KBM-7 (cell line): ENCODE data around the gene SERPINB3.
"Not testable (repeated sequence)": the region's sequence is repeated elsewhere in the genome, so short reads cannot be mapped to it uniquely, and the experiment has no call there.

Experiments
- DNase-seq: peaks from one replicate; pipeline ENCODE4 v3.0.0-alpha.2; 2015
- in situ Hi-C: fragments of 300-500 bp; cut with MboI; formaldehyde crosslinking; loops from 2 replicates; pipeline ENCODE4 v1.14.3; 2020; ENCODE audit warnings: low sequenced_read_pairs, low pct_unique_long_range_greater_than_20kb, mixed read lengths

SERPINB3 gene

GRCh38 chr18:63658920-63659319 is 2.8 kb downstream of the SERPINB3 start:
- DNase-seq, in situ Hi-C loops: not testable (repeated sequence)

DNA sequence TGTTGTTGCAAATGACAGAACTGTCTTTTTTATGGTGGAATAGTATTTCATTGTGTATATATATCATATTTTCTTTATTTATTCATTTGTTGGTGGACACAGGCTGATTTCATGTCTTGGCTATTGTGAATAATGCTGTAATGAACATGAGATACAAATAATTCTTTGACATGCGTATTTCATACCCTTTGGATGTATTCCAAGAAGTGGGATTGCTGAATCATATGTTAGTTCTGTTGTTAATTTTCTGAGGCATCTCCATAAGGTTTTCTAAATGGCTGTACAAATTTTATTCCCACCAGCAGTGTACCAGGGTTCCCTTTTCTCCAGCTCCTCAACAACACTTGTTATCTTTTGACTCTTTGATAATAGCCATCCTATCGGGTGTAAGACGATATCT is 11.4 kb downstream of the SERPINB3 start:
- DNase-seq, in situ Hi-C loops: not testable (repeated sequence)

DNA sequence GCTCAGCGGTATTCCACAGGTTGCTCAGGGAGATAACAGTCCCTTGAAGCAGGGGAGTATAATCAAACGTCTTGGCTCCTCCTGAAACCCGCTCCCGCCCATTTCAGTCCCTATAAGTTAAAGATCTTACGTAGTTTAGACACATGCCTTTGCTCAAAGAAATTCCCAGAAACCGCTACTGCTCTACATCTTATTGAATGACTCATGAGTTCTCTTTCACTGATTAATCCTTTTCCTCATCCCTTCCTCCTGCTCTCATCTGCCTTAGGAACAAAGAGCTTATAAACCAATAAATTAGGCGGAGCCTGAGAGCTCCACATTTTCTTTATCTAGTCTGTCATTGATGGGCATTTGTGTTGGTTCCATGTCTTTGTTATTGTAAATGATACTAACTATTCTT is 13.5 kb downstream of the SERPINB3 start:
- no peak for DNase-seq
- in situ Hi-C loops = no loop called here

GRCh38 chr18:63646936-63647335 is 14.8 kb downstream of the SERPINB3 start:
- DNase-seq = no peak

GRCh38 chr18:63644694-63645093 is 17.0 kb downstream of the SERPINB3 start:
- in situ Hi-C loops, DNase-seq: not testable (repeated sequence)

More at GRCh38 chr18:63646936-63647335, 14.8 kb downstream of the SERPINB3 start:
- in situ Hi-C loops = no loop called here

DNA sequence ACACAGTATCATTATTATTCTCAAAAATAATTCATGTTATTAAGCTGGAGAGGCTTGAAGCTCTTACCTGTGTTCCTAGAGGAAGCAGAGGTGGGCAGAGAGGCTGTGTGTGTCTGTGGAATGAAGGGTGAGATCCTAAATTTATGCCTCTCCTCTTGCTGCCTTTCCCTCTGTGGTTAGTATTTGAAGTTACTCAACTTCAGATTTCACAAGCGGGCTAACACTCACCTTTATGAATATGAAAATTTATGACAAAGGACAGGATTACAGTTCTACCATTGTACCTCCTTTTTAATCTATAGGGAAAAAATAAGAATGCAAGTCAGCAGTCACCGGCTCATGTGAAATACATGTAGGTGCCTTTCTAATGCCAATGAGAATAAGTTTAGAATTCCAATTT is 17.6 kb downstream of the SERPINB3 start, which contains the start of gene SERPINB4:
TSS of gene SERPINB4 (minus strand) at position 115 of the 400 bp plus-strand sequence. CDS start 679 bp downstream, outside the sequence.
- in situ Hi-C loops, DNase-seq: not testable (repeated sequence)

- in situ Hi-C loops, DNase-seq: not testable (repeated sequence)
These were observed 18.9 kb downstream of the SERPINB3 start for GRCh38 chr18:63642668-63643356.

DNA sequence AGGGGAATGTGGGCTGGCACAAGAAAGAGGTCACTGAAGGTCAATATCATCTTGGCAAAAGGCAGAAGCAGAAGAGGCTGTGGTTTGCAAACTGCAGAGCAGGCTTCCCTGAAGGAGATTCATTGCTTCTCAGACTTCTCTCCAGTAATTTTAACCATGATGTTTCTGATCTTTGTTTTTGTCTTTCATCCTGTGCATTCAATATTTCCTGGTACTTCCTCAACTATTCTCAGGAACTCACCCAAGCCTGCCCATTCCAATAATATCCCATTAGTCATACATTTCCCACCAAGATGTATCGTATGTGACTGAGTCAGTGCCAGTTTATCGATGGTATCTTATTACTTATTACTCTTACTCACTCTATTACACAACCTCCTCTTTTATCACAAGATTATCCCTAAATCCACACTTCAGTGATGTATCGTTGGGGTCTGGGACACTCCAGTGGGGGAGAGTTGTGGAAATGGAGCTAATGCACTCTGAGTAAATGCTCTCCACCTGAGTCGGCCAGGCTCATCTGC is 20.5 kb downstream of the SERPINB3 start:
- in situ Hi-C loops, DNase-seq: not testable (repeated sequence)

DNA sequence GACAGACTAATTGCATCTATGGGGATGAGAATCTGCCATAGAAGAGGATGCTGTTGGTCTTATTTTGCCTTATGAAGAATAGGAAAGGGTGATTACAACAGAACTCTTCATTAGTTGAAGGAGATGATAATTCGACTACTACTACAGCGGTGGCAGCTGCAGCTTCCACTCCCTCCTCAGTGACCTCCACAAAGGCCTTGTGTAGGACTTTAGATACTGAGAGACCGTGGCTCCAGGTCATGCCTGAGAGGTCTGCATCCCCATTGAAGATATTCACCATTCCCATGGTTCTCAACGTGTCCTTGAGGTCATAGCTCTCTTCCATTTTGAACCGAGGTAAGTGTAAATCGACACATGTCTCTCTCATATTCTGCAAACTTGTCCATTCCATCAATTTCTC is 24.0 kb downstream of the SERPINB3 start:
- in situ Hi-C loops = no loop called here
- no peak for DNase-seq

- in situ Hi-C loops = no loop called here
- DNase-seq = no peak
These were observed 33.9 kb downstream of the SERPINB3 start for GRCh38 chr18:63627819-63628218.

- in situ Hi-C loops = no loop called here
- no peak for DNase-seq
These were observed 35.3 kb downstream of the SERPINB3 start for GRCh38 chr18:63626431-63626830.

- in situ Hi-C loops = no loop called here
- DNase-seq = no peak
These were observed 36.8 kb downstream of the SERPINB3 start for GRCh38 chr18:63624863-63625262.

- in situ Hi-C loops = no loop called here
- no peak for DNase-seq
These were observed 42.0 kb downstream of the SERPINB3 start for GRCh38 chr18:63619661-63620060.

GRCh38 chr18:63617915-63618234 is 43.8 kb downstream of the SERPINB3 start:
- in situ Hi-C loops = no loop called here
- DNase-seq = no peak

- in situ Hi-C loops = no loop called here
- no peak for DNase-seq
These were observed 44.4 kb downstream of the SERPINB3 start for GRCh38 chr18:63617049-63617914.

DNA sequence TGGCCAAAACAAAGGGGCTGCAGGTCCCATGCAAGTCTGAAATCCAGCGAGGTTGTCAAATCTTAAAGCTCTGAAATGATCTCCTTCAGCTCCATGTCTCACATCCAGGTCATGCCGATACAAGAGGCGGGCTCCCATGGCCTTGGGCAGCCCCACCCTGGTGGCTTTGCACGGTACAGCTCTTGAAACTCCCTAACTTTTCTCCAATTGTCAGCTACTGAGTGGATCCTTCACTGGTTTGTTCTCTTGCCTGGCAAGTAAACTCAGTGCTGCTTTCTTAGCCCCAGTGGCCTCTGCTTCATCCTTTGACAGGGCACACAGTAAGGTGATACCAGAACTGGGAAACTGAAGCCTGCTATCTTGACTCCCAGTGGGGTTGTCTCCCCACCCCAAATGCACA is 48.3 kb downstream of the SERPINB3 start:
- in situ Hi-C loops = no loop called here
- DNase-seq = no peak

DNA sequence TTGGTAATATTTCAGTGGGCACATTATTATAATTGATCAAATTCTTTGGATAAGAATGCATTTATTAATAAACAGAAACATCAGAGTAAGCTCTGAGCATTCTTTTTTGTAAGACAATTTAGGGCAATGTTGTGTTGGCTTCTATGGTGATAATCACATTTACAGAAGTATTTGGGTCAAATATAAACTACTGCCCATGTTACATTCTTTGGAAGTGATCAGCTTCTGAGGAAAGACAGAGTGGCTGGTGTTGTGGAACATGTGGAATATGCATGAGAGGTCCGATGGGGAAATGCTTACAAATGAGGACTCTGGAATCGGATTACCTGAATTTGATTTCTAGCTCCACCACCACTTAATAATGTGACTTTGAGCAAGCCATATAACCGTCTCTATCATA is 55.2 kb downstream of the SERPINB3 start:
- DNase-seq = no peak
- in situ Hi-C loops = no loop called here
